ENCODE measurements around the gene EIF4G3. TPM values are rescaled to one million over a fixed set of nuclear protein-coding genes. Genes with fewer than 3 reads are reported as not detected.
A peak's percentile ranks its signal among the peaks of the same experiment; 100 is the strongest.
"Not testable (repeated sequence)": the region's sequence is repeated elsewhere in the genome, so short reads cannot be mapped to it uniquely, and the experiment has no call there.

Gene EIF4G3
- polyA plus RNA-seq, 1 donor from 2014 or later = 13.1 TPM

GRCh38 chr1:20829946-20830345 lies 346.8 kb downstream of the EIF4G3 start:
- H3K4me1 Mint-ChIP-seq = no peaks in the 10 kb centered on the region
- H3K27me3 Mint-ChIP-seq = no peaks in the 10 kb centered on the region
- H3K4me3 Mint-ChIP-seq = no peak overlapping the region
- peaks cover 8% of the 10 kb centered on the region for H3K36me3 Mint-ChIP-seq
- no peaks in the 10 kb centered on the region for H3K9me3 Mint-ChIP-seq
- no peak overlapping the region for H3K27ac Mint-ChIP-seq

- no peaks in the 10 kb centered on the region for H3K27me3 Mint-ChIP-seq
- peaks cover 8% of the 10 kb centered on the region for H3K36me3 Mint-ChIP-seq
- no peaks in the 10 kb centered on the region for H3K4me1 Mint-ChIP-seq
- H3K9me3 Mint-ChIP-seq = no peaks in the 10 kb centered on the region
- H3K27ac Mint-ChIP-seq = no peak overlapping the region
- H3K4me3 Mint-ChIP-seq = no peak overlapping the region
Measured at GRCh38 chr1:20829531-20829930, 347.2 kb downstream of the EIF4G3 start.

- no peak overlapping the region for H3K4me3 Mint-ChIP-seq
- no peaks in the 10 kb centered on the region for H3K4me1 Mint-ChIP-seq
- H3K27ac Mint-ChIP-seq = no peak overlapping the region
- no peaks in the 10 kb centered on the region for H3K9me3 Mint-ChIP-seq
- no peaks in the 10 kb centered on the region for H3K27me3 Mint-ChIP-seq
- H3K36me3 Mint-ChIP-seq = peaks cover 14% of the 10 kb centered on the region
Measured at GRCh38 chr1:20823845-20824244, 352.9 kb downstream of the EIF4G3 start.

GRCh38 chr1:20821466-20821865 lies 355.2 kb downstream of the EIF4G3 start:
- H3K36me3 Mint-ChIP-seq = peaks cover 12% of the 10 kb centered on the region
- H3K9me3 Mint-ChIP-seq = no peaks in the 10 kb centered on the region
- no peaks in the 10 kb centered on the region for H3K27me3 Mint-ChIP-seq
- no peaks in the 10 kb centered on the region for H3K4me1 Mint-ChIP-seq
- peak overlapping the region in 1 of 4 donors; percentile 30 for H3K4me3 Mint-ChIP-seq
- no peak overlapping the region for H3K27ac Mint-ChIP-seq

- Mint-ChIP-seq H3K36me3 (peaks cover 10% of the 10 kb centered on the region), H3K27me3 (no peaks in the 10 kb centered on the region), H3K4me1 (no peaks in the 10 kb centered on the region), H3K4me3 (no peak overlapping the region), H3K9me3 (no peaks in the 10 kb centered on the region), H3K27ac (peak overlapping the region in 1 of 3 donors; percentile 62)
Measured at GRCh38 chr1:20819818-20820217, 356.9 kb downstream of the EIF4G3 start.

GRCh38 chr1:20814534-20814871 lies 362.2 kb downstream of the EIF4G3 start:
- H3K4me3 Mint-ChIP-seq = no peak overlapping the region
- no peak overlapping the region for H3K27ac Mint-ChIP-seq
- no peaks in the 10 kb centered on the region for H3K9me3 Mint-ChIP-seq

GRCh38 chr1:20811916-20812315 lies 364.8 kb downstream of the EIF4G3 start:
- no peak overlapping the region for H3K27ac Mint-ChIP-seq
- H3K9me3 Mint-ChIP-seq = no peaks in the 10 kb centered on the region
- no peaks in the 10 kb centered on the region for H3K27me3 Mint-ChIP-seq
- peaks cover 5% of the 10 kb centered on the region for H3K36me3 Mint-ChIP-seq
- H3K4me3 Mint-ChIP-seq = no peak overlapping the region
- H3K4me1 Mint-ChIP-seq = no peaks in the 10 kb centered on the region

More at GRCh38 chr1:20814534-20814871, 362.2 kb downstream of the EIF4G3 start:
- H3K36me3 Mint-ChIP-seq = peaks cover 4% of the 10 kb centered on the region
- no peaks in the 10 kb centered on the region for H3K27me3 Mint-ChIP-seq
- no peaks in the 10 kb centered on the region for H3K4me1 Mint-ChIP-seq

- no peaks in the 10 kb centered on the region for H3K27me3 Mint-ChIP-seq
- H3K4me1 Mint-ChIP-seq = peaks cover 0 to 1% (median under 1%) of the 10 kb centered on the region in 3 donors
- no peaks in the 10 kb centered on the region for H3K9me3 Mint-ChIP-seq
- no peak overlapping the region for H3K4me3 Mint-ChIP-seq
- H3K27ac Mint-ChIP-seq = no peak overlapping the region
- peaks cover 2% of the 10 kb centered on the region for H3K36me3 Mint-ChIP-seq
Measured at GRCh38 chr1:20793236-20793635, 383.5 kb downstream of the EIF4G3 start.

- no peak overlapping the region for H3K4me3 Mint-ChIP-seq
- no peaks in the 10 kb centered on the region for H3K9me3 Mint-ChIP-seq
- no peak overlapping the region for H3K27ac Mint-ChIP-seq
- H3K27me3 Mint-ChIP-seq = no peaks in the 10 kb centered on the region
- peaks cover 2 to 8% (median 7%) of the 10 kb centered on the region in 3 donors for H3K4me1 Mint-ChIP-seq
- peaks cover 2% of the 10 kb centered on the region for H3K36me3 Mint-ChIP-seq
Measured at GRCh38 chr1:20792196-20792595, 384.5 kb downstream of the EIF4G3 start.

- peak overlapping the region in 1 of 3 donors; percentile 70 for H3K27ac Mint-ChIP-seq
- no peaks in the 10 kb centered on the region for H3K27me3 Mint-ChIP-seq
- no peaks in the 10 kb centered on the region for H3K9me3 Mint-ChIP-seq
- H3K36me3 Mint-ChIP-seq = peaks cover 2% of the 10 kb centered on the region
- H3K4me1 Mint-ChIP-seq = peaks cover 5 to 11% (median 11%) of the 10 kb centered on the region in 3 donors
- peak overlapping the region in 1 of 4 donors; percentile 74 for H3K4me3 Mint-ChIP-seq
Measured at GRCh38 chr1:20790785-20791184, 385.9 kb downstream of the EIF4G3 start.

- H3K36me3 Mint-ChIP-seq, H3K9me3 Mint-ChIP-seq, H3K27me3 Mint-ChIP-seq: not testable (repeated sequence)
- Mint-ChIP-seq H3K27ac (peak overlapping the region in 1 of 3 donors; percentile 71), H3K4me3 (peak overlapping the region in 1 of 4 donors; percentile 74), H3K4me1 (peaks cover 10 to 21% (median 16%) of the 10 kb centered on the region in 3 donors)
Measured at GRCh38 chr1:20789598-20789997, 387.1 kb downstream of the EIF4G3 start.

- Mint-ChIP-seq H3K27me3 (no peaks in the 10 kb centered on the region), H3K4me3 (peak overlapping the region; percentile 95 to 97 (median 95)), H3K27ac (peak overlapping the region; percentile 94 to 96 (median 96)), H3K9me3 (no peaks in the 10 kb centered on the region), H3K4me1 (peaks cover 16 to 27% (median 23%) of the 10 kb centered on the region in 3 donors), H3K36me3 (peaks cover 2% of the 10 kb centered on the region)
Measured at GRCh38 chr1:20787840-20788795, 388.6 kb downstream of the EIF4G3 start.

- Mint-ChIP-seq H3K4me1 (peaks cover 16 to 27% (median 23%) of the 10 kb centered on the region in 3 donors), H3K27ac (peak within 1 kb of the TSS; percentile 94 to 98 (median 97))
Measured at GRCh38 chr1:20787029-20787839, 389.5 kb downstream of the EIF4G3 start, which contains the start of gene HP1BP3. Gene HP1BP3, minus strand, starts transcription at chr1:20787307. Its CDS starts 6,867 bp downstream, at chr1:20780440.

GRCh38 chr1:20786253-20787028 lies 390.3 kb downstream of the EIF4G3 start:
- H3K4me1 Mint-ChIP-seq = peaks cover 20 to 31% (median 23%) of the 10 kb centered on the region in 3 donors
- no peaks in the 10 kb centered on the region for H3K9me3 Mint-ChIP-seq
- peak overlapping the region; percentile 94 to 98 (median 97) for H3K27ac Mint-ChIP-seq
- H3K27me3 Mint-ChIP-seq = no peaks in the 10 kb centered on the region
- peaks cover 2% of the 10 kb centered on the region for H3K36me3 Mint-ChIP-seq
- peak overlapping the region; percentile 95 to 100 (median 98) for H3K4me3 Mint-ChIP-seq

More at GRCh38 chr1:20787029-20787839, 389.5 kb downstream of the EIF4G3 start, which contains the start of gene HP1BP3:
- Mint-ChIP-seq H3K27me3 (no peaks in the 10 kb centered on the region), H3K9me3 (no peaks in the 10 kb centered on the region), H3K4me3 (peak within 1 kb of the TSS; percentile 95 to 100 (median 98)), H3K36me3 (peaks cover 2% of the 10 kb centered on the region)
